GM12878 (cell line): ENCODE measurements around the gene TNFSF13. TPM values are rescaled to one million over a fixed set of nuclear protein-coding genes. Genes with fewer than 3 reads are reported as not detected.

Experiments used
- ATAC-seq: fragments of 200-7000 bp; cut with Tn5 transposase; 3 replicates; pipeline ENCODE4 v1.9.1; 2020; ENCODE audit warnings: mild to moderate bottlenecking, moderate library complexity
- BruUV-seq: library from RNA; stranded (reverse); fragments of 400-500 nt; replicated peaks from 2 replicates; lab custom pipeline; 2021; lab: Mats Ljungman, UMichigan
- CTCF ChIA-PET: fragments of 300-600 bp; sonication (Branson Sonifier 250); formaldehyde crosslinking; extraction: SDS; loops from one replicate; lab custom pipeline; 2021; ENCODE audit warnings: inconsistent platforms; lab: Yijun Ruan, JAX
- POLR2A ChIA-PET: fragments of 350-600 bp; formaldehyde crosslinking; extraction: SDS; loops from one replicate; lab custom pipeline; 2021; ENCODE audit warnings: inconsistent platforms; lab: Charles Lee
- RAD21 ChIA-PET: fragments of 300-600 bp; sonication (Branson Sonifier 250); formaldehyde crosslinking; loops from one replicate; lab custom pipeline; 2023; ENCODE audit warnings: antibody characterized with exemption; ENCODE audit not compliant: unreplicated experiment; lab: Charles Lee
- SMC1A ChIA-PET: fragments of 300-600 bp; sonication (Branson Sonifier 250); formaldehyde crosslinking; loops from one replicate; lab custom pipeline; 2023; ENCODE audit not compliant: unreplicated experiment, uncharacterized antibody; lab: Charles Lee
- DNase-seq: peaks from one replicate; pipeline ENCODE4 v3.0.0-alpha.2; 2011; ENCODE audit warnings: low read depth, low spot score
- FAIRE-seq: peaks from 3 replicates; lab custom pipeline; 2011; peaks lifted over from hg19 to GRCh38; lab: Jason Lieb, UNC
- H2AFZ ChIP-seq: 2 replicates; pipeline ENCODE4 v1.6.0; 2011; ENCODE audit warnings: low read depth, low read length, control low read depth; ENCODE audit not compliant: control insufficient read depth
- H3K27ac ChIP-seq: 2 replicates; pipeline ENCODE4 v1.5.1; 2011; ENCODE audit warnings: control low read depth; ENCODE audit not compliant: control insufficient read depth, insufficient read depth
- H3K27me3 ChIP-seq, 2 experiments: replicated peaks in 1 of 2; 2 replicates each; pipeline versions ENCODE4 v1.6.0 to v1.6.1; 2011; ENCODE audit warnings: low read length in 1 of 2; ENCODE audit not compliant: control insufficient read depth in 2 of 2, insufficient read depth in 2 of 2
- H3K36me3 ChIP-seq, 2 experiments: 2 replicates each; pipeline ENCODE4 v1.5.1; 2011; ENCODE audit warnings: low read length in 1 of 2; ENCODE audit not compliant: control insufficient read depth in 2 of 2, insufficient read depth in 2 of 2
- H3K4me1 ChIP-seq: 2 replicates; pipeline ENCODE4 v1.6.1; 2011; ENCODE audit warnings: mild to moderate bottlenecking, low read length, moderate library complexity, mixed read lengths; ENCODE audit not compliant: control insufficient read depth, insufficient read depth
- H3K4me2 ChIP-seq: 2 replicates; pipeline ENCODE4 v1.6.0; 2011; ENCODE audit warnings: control low read depth; ENCODE audit not compliant: control insufficient read depth, insufficient read depth
- H3K4me3 ChIP-seq: fragments of 200-600 bp; sonication (generic); 2 replicates; pipeline ENCODE4 v1.5.1; 2016
- H3K79me2 ChIP-seq: 2 replicates; pipeline ENCODE4 v1.6.0; 2011; ENCODE audit warnings: low read length; ENCODE audit not compliant: control insufficient read depth, insufficient read depth
- H3K9ac ChIP-seq: 2 replicates; pipeline ENCODE4 v1.8.0; 2011; ENCODE audit warnings: low read length, control low read depth, mixed read lengths; ENCODE audit not compliant: control insufficient read depth, insufficient read depth
- H3K9me3 ChIP-seq: replicated peaks from 3 replicates; pipeline ENCODE4 v1.5.1; 2011; ENCODE audit warnings: mild to moderate bottlenecking, low read length; ENCODE audit not compliant: control insufficient read depth, insufficient read depth
- H4K20me1 ChIP-seq: 2 replicates; pipeline ENCODE4 v1.6.0; 2011; ENCODE audit not compliant: control insufficient read depth, insufficient read depth
- BACH1 ChIP-seq: fragments of 450-650 bp; IDR thresholded peaks from 2 replicates; pipeline ENCODE4 v1.6.1; 2017; ENCODE audit warnings: mild to moderate bottlenecking, borderline replicate concordance
- CBFB ChIP-seq: IDR thresholded peaks from 2 replicates; pipeline ENCODE4 v1.6.1; 2016; ENCODE audit warnings: antibody characterized with exemption, low read depth
- LARP7 ChIP-seq: fragments of 450-650 bp; IDR thresholded peaks from 2 replicates; pipeline ENCODE4 v1.6.1; 2017; ENCODE audit warnings: mild to moderate bottlenecking
- POLR2A ChIP-seq: IDR thresholded peaks from 2 replicates; pipeline ENCODE4 v1.6.1; 2011; ENCODE audit warnings: low read depth, mild to moderate bottlenecking, low read length
- POLR2AphosphoS5 ChIP-seq: IDR thresholded peaks from 2 replicates; pipeline ENCODE4 v1.6.1; 2011; ENCODE audit warnings: mild to moderate bottlenecking, low read length, inconsistent platforms
- SMARCA5 ChIP-seq: fragments of 450-650 bp; IDR thresholded peaks from 2 replicates; pipeline ENCODE4 v1.6.1; 2017; ENCODE audit warnings: mild to moderate bottlenecking
- ZBED1 ChIP-seq: IDR thresholded peaks from 2 replicates; pipeline ENCODE4 v1.6.1; 2016; ENCODE audit warnings: borderline replicate concordance
- WGBS: methylation state at CpG from one replicate; pipeline ENCODE4 v1.1.6; 2016; ENCODE audit warnings: low lambda C conversion rate; ENCODE audit not compliant: insufficient replicate concordance, insufficient coverage; ENCODE audit errors: missing lambda C conversion rate; 5-methylcytosine and 5-hydroxymethylcytosine counted together
- in situ Hi-C: fragments of 300-500 bp; cut with MboI; formaldehyde crosslinking; loops from 9 replicates; pipeline ENCODE4 v1.14.3; 2018; ENCODE audit warnings: mixed read lengths
- intact Hi-C: fragments of 100-400 bp; cut with micrococcal nuclease; formaldehyde crosslinking; loops from one replicate; pipeline ENCODE4 v1.14.2; 2022; ENCODE audit not compliant: unreplicated experiment
- polyA plus RNA-seq, 11 experiments: library from polyadenylated mRNA; depleted of rRNA in 4 of 11; unstranded in 6 of 11; stranded (reverse) in 5 of 11; fragments of >200 nt; fragmentation: Nextera tagmentation in 4 of 11; fragmentation: Illumina TruSeq in 1 of 11; extraction: Ambion mirVana in 4 of 11; extraction: Trizol in 1 of 11; gene quantifications; 1 replicate in 1 of 11; 2 replicates in 10 of 11; pipeline versions ENCODE4 v1.2.1 to v1.2.3, GENCODE V29; 2011 to 2016; ENCODE audit warnings: inconsistent platforms in 2 of 11, missing spikeins in 2 of 11, low read depth in 1 of 11
- total RNA-seq, 4 experiments: library from RNA; depleted of rRNA in 3 of 4; stranded (reverse); fragments of >200 nt in 3 of 4; fragmentation: Illumina TruSeq in 1 of 4; extraction: Trizol in 1 of 4; gene quantifications; 2 replicates each; pipeline versions ENCODE4 v1.2.1 to v1.2.3, GENCODE V29; 2013 to 2021

The TNFSF13 gene
- total and polyA plus RNA-seq, 10 of the 15 experiments (the other 5 are each of a cell fraction or from before 2014, with no cell fraction given) = 0.56 to 14.6 (median 9.7) TPM

DNA sequence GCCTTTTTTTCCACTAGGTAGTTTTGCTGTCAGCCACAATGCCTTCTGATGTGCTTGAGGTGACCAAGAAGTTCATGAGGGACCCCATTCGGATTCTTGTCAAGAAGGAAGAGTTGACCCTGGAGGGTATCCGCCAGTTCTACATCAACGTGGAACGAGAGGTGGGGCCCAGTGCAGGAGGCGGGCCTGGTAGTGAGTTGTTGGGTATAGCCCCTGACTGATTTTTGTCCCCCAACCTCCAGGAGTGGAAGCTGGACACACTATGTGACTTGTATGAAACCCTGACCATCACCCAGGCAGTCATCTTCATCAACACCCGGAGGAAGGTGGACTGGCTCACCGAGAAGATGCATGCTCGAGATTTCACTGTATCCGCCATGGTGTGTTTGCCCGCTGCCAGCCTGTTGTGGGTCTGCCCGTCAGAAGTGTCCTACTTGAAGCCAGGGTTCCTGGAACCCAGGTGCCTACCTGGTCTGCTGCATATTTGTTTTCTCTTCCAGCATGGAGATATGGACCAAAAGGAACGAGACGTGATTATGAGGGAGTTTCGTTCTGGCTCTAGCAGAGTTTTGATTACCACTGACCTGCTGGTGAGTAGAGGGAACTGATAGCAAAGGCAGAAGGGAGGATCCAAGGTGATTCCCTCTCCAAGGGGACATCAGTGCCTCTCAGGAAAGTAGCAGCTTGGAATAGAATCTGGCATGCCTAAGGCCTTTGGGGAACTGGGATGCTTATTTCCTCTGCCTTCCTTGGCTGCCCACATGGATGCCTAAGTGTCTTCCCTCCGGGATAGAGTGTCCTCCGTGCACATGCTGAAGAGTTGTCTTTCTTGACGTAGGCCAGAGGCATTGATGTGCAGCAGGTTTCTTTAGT, 19.0 kb downstream of the TNFSF13 start:
- H3K79me2 ChIP-seq = peaks cover 55% of the 10 kb centered on the region
- ChIA-PET SMC1A (no interaction called here), RAD21 (no interaction called here), CTCF (no interaction called here), POLR2A (no interaction called here)
- no peak overlapping the region for H3K27ac ChIP-seq
- no peak overlapping the region for H2AFZ ChIP-seq
- no peak overlapping the region for H3K4me3 ChIP-seq
- intact Hi-C loops (no loop called here), in situ Hi-C loops (no loop called here)
- no peaks in the 10 kb centered on the region for H3K9me3 ChIP-seq
- peaks cover 25% of the 10 kb centered on the region for H4K20me1 ChIP-seq
- 60% methylated on average over 17 of the region's 17 CpGs for WGBS
- FAIRE-seq = no peak
- peak overlapping the region; percentile 38; the same call in 1 of the 2 replicates for H3K4me2 ChIP-seq
- no peak for DNase-seq
- ATAC-seq = no peak
- H3K27me3 ChIP-seq = no peaks in the 10 kb centered on the region
- no TSS peak for BruUV-seq
- H3K9ac ChIP-seq = no peak overlapping the region; the same call in 1 of the 2 replicates
- peaks cover 46% of the 10 kb centered on the region for H3K4me1 ChIP-seq
- peaks cover 36 to 49% of the 10 kb centered on the region in 2 experiments for H3K36me3 ChIP-seq
- TF ChIP-seq SMARCA5 = no peak
- 0 out of 2 replicates have a peak, but pooled peaks have one; percentile 24 for TF ChIP-seq CBFB
- TF ChIP-seq POLR2A = peak; percentile 58; the same call in 1 of the 2 replicates
- TF ChIP-seq LARP7 = no peak
- TF ChIP-seq BACH1 = peak; percentile 25; the same call in 1 of the 2 replicates
- TF ChIP-seq ZBED1 = 0 out of 2 replicates have a peak, but pooled peaks have one; percentile 6
- TF ChIP-seq POLR2AphosphoS5 = peak; percentile 75; the same call in 1 of the 2 replicates
